Measurements from ENCODE around the gene DOCK4. TPM values are rescaled to one million over a fixed set of nuclear protein-coding genes. Genes with fewer than 3 reads are reported as not detected.

DOCK4 gene
- total RNA-seq, result 10 to 100 TPM; 31.7 to 43.3 (median 41.9) TPM

GRCh38 chr7:112206238-112206990 lies at the start of gene DOCK4, which contains the start of gene ZNF277:
Gene DOCK4 (minus strand): TSS chr7:112206399. CDS start chr7:112206138, 261 bp downstream.
Gene ZNF277 (plus strand): TSS chr7:112206695. CDS start chr7:112206717, 22 bp downstream.
- DNase-seq (ENCODE audit: low spot score in 2 of 2), result peak; percentile 99
- H3K27me3 ChIP-seq, result no peaks in the 10 kb centered on the region
- no peaks in the 10 kb centered on the region for H3K9me3 ChIP-seq
- H3K4me3 ChIP-seq, result peak within 1 kb of the TSS; percentile 73 to 95 (median 94)
- TF ChIP-seq POLR2A (IDR thresholded peaks at IDR 0.05) (peak; percentile 50), CTCF (IDR thresholded peaks at IDR 0.05) (no peak), POLR2AphosphoS5 (IDR thresholded peaks at IDR 0.05) (peak; percentile 13 to 72 (median 61))
- no peaks in the 10 kb centered on the region for H3K36me3 ChIP-seq
- intact Hi-C loops (cut with DNase I; ENCODE audit: low total_unique reads), result no loop called here
- H3K27ac ChIP-seq, result peak within 1 kb of the TSS; percentile 91 to 93
- H3K4me1 ChIP-seq, result no peaks in the 10 kb centered on the region

- H3K27me3 ChIP-seq, result no peaks in the 10 kb centered on the region
- H3K36me3 ChIP-seq, result no peaks in the 10 kb centered on the region
- intact Hi-C loops (cut with DNase I; ENCODE audit: low total_unique reads), result no loop called here
- TF ChIP-seq POLR2A (IDR thresholded peaks at IDR 0.05) (no peak), POLR2AphosphoS5 (IDR thresholded peaks at IDR 0.05) (no peak), CTCF (IDR thresholded peaks at IDR 0.05) (no peak)
- no peak overlapping the region for H3K27ac ChIP-seq
- H3K4me3 ChIP-seq, result no peak overlapping the region
- no peaks in the 10 kb centered on the region for H3K4me1 ChIP-seq
- H3K9me3 ChIP-seq, result no peaks in the 10 kb centered on the region
- no peak for DNase-seq (ENCODE audit: low spot score in 2 of 2)
Measured at GRCh38 chr7:112255388-112255720, 49.2 kb upstream of the DOCK4 start.

DNA sequence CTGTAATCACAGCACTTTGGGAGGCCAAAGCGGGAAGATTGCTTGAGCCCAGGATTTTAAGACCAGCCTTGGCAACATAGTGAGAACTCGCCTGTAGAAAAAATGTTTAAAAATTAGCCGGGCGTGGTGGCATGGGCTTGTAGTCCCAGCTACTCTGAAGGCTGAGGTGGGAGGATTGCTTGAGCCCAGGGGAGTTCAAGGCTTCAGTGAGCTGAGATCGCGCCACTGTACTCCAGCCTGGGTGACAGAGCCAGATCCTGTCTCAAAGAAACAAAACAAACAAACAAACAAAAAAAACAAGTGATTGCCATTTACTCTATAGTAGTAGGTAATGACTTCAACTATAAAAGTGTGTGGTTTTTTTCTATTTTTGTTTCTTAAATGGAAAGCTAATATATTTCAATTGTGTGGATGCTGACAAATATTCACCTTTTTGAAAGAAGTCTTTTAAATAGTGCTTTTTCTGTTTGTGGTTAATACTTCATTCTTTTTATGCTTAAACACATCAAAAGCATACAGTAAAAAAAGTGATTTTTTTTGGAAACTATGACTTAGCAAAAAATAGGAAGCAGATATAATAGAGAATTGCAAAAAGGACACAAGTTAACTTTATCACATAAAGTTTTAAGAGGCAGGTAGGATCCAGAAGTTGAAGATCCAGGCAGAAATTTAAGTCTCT lies 48.6 kb upstream of the DOCK4 start:
- Histone ChIP-seq H3K4me1 (no peaks in the 10 kb centered on the region), H3K9me3 (no peaks in the 10 kb centered on the region), H3K27ac (no peak overlapping the region), H3K27me3 (no peaks in the 10 kb centered on the region), H3K4me3 (no peak overlapping the region), H3K36me3 (no peaks in the 10 kb centered on the region)
- no peak for TF ChIP-seq POLR2AphosphoS5 (IDR thresholded peaks at IDR 0.05)
- no peak for DNase-seq (ENCODE audit: low spot score in 2 of 2)
- intact Hi-C loops (cut with DNase I; ENCODE audit: low total_unique reads), result no loop called here

DNA sequence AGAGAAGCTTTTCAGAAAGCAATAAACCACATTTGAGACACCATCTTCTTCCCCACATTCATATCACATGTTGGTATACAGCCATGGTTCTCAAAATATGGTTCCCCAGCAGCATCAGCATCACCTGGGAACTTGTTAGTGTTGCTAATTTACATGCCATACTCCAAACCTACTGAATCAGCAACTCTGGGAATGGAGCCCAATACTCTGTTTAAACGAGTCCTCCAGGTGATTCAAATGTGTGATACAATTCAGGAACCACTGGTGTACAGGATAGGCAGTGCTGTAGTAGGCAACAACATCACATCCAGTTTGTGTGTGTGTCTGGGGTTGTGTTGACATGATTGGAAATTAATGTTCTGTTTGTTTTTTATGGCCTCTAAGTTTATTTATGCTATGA lies 48.0 kb upstream of the DOCK4 start:
- no peak for DNase-seq (ENCODE audit: low spot score in 2 of 2)
- no peak for TF ChIP-seq CTCF (IDR thresholded peaks at IDR 0.05)
- no peak for TF ChIP-seq POLR2AphosphoS5 (IDR thresholded peaks at IDR 0.05)
- no peak for TF ChIP-seq POLR2A (IDR thresholded peaks at IDR 0.05)
- Histone ChIP-seq H3K36me3 (no peaks in the 10 kb centered on the region), H3K4me1 (no peaks in the 10 kb centered on the region), H3K27ac (no peak overlapping the region), H3K4me3 (no peak overlapping the region), H3K9me3 (no peaks in the 10 kb centered on the region), H3K27me3 (no peaks in the 10 kb centered on the region)
- intact Hi-C loops (cut with DNase I; ENCODE audit: low total_unique reads), result no loop called here

DNA sequence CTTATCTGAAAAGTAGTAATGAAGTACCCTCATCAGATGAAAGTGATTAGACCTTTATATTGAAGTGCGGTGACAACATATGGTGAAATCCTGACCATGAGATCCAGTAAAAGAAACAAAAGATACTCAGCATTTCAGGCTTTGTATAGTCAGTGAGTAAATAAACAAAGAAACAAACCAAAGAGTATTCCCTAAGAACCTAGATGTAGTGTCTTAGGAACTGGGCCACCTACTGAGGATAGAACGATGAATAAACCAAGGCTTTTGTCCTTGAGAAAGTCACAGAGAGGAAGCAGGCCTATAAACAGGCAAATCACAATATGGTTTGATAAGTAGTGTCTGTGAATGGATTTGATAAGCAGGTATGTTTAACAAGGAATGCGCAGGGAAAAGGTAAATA lies 46.5 kb upstream of the DOCK4 start:
- no peak for TF ChIP-seq POLR2AphosphoS5 (IDR thresholded peaks at IDR 0.05)
- no peak for TF ChIP-seq CTCF (IDR thresholded peaks at IDR 0.05)
- TF ChIP-seq POLR2A (IDR thresholded peaks at IDR 0.05), result no peak
- intact Hi-C loops (cut with DNase I; ENCODE audit: low total_unique reads), result no loop called here
- H3K4me3 ChIP-seq, result no peak overlapping the region
- no peaks in the 10 kb centered on the region for H3K36me3 ChIP-seq
- no peaks in the 10 kb centered on the region for H3K27me3 ChIP-seq
- no peak overlapping the region for H3K27ac ChIP-seq
- H3K9me3 ChIP-seq, result no peaks in the 10 kb centered on the region
- DNase-seq (ENCODE audit: low spot score in 2 of 2), result no peak
- H3K4me1 ChIP-seq, result no peaks in the 10 kb centered on the region
